Parathyroid adenoma (tissue), 2 donors: ENCODE results near the gene HIF3A.

ENCODE experiments used
- H2AFZ ChIP-seq: fragments of 300-600 bp; sonication (generic); one replicate; pipeline ENCODE4 v1.7.0; 2017; ENCODE audit warnings: antibody characterized with exemption, mild to moderate bottlenecking
- H3K27ac ChIP-seq: fragments of 300-600 bp; sonication (generic); one replicate; pipeline ENCODE4 v1.7.0; 2017
- H3K27me3 ChIP-seq: fragments of 300-600 bp; sonication (generic); one replicate; pipeline ENCODE4 v1.7.0; 2017; ENCODE audit warnings: low read length; ENCODE audit not compliant: control insufficient read depth, insufficient read depth
- H3K36me3 ChIP-seq: fragments of 300-600 bp; sonication (generic); one replicate; pipeline ENCODE4 v1.7.0; 2017; ENCODE audit warnings: low read length; ENCODE audit not compliant: control insufficient read depth, insufficient read depth
- H3K4me1 ChIP-seq: fragments of 300-600 bp; sonication (generic); one replicate; pipeline ENCODE4 v1.7.0; 2017; ENCODE audit warnings: control low read depth
- H3K4me2 ChIP-seq: fragments of 300-600 bp; sonication (generic); one replicate; pipeline ENCODE4 v1.7.0; 2017; ENCODE audit warnings: low read length
- H3K4me3 ChIP-seq: fragments of 300-600 bp; sonication (generic); one replicate; pipeline ENCODE4 v1.7.0; 2017; ENCODE audit warnings: low read depth, low read length
- H3K79me2 ChIP-seq: fragments of 300-600 bp; sonication (generic); one replicate; pipeline ENCODE4 v1.7.0; 2017; ENCODE audit warnings: control low read depth
- H3K9ac ChIP-seq: fragments of 300-600 bp; sonication (generic); one replicate; pipeline ENCODE4 v1.7.0; 2017; ENCODE audit warnings: mild to moderate bottlenecking
- H3K9me3 ChIP-seq: fragments of 300-600 bp; sonication (generic); one replicate; pipeline ENCODE4 v1.7.0; 2017; ENCODE audit warnings: low read length; ENCODE audit not compliant: control insufficient read depth
- TF ChIP-seq, protein P1 (sequence below): fragments of 300-600 bp; sonication (generic); IDR thresholded peaks from one replicate; pipeline ENCODE4 v1.7.0; 2017; ENCODE audit warnings: antibody characterized with exemption, mild to moderate bottlenecking
- donor health status: primary hyperparathyroidism.

Gene HIF3A

DNA sequence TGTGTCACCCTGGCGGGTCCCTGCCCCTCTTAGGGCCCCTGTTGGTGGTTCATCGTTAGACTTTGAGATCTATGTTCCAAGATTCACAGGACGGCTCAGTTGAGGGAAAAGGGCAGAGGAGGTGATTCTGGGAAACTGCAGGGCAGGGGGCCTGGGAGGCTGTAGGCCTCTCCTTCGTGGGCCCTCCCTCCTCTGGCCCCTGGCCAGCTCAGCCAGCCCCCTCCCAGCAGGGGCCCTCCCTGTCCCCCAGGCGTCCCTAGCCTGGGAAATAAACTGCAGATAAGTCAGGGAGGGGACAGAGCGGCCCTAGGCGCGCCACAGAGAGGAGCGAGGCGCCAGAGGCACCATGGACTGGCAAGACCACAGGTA, 6.5 kb downstream of the HIF3A start:
- TF ChIP-seq, protein P1, sequence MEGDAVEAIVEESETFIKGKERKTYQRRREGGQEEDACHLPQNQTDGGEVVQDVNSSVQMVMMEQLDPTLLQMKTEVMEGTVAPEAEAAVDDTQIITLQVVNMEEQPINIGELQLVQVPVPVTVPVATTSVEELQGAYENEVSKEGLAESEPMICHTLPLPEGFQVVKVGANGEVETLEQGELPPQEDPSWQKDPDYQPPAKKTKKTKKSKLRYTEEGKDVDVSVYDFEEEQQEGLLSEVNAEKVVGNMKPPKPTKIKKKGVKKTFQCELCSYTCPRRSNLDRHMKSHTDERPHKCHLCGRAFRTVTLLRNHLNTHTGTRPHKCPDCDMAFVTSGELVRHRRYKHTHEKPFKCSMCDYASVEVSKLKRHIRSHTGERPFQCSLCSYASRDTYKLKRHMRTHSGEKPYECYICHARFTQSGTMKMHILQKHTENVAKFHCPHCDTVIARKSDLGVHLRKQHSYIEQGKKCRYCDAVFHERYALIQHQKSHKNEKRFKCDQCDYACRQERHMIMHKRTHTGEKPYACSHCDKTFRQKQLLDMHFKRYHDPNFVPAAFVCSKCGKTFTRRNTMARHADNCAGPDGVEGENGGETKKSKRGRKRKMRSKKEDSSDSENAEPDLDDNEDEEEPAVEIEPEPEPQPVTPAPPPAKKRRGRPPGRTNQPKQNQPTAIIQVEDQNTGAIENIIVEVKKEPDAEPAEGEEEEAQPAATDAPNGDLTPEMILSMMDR = no peak
- H3K79me2 ChIP-seq = no peaks in the 10 kb centered on the region
- H3K36me3 ChIP-seq = no peaks in the 10 kb centered on the region
- H3K9me3 ChIP-seq = no peaks in the 10 kb centered on the region
- H3K27me3 ChIP-seq = no peaks in the 10 kb centered on the region
- H3K4me3 ChIP-seq = peak overlapping the region; percentile 19
- no peak overlapping the region for H3K9ac ChIP-seq
- H2AFZ ChIP-seq = peak overlapping the region; percentile 79
- peaks cover 14% of the 10 kb centered on the region for H3K4me1 ChIP-seq
- peak overlapping the region; percentile 41 for H3K4me2 ChIP-seq
- no peak overlapping the region for H3K27ac ChIP-seq

DNA sequence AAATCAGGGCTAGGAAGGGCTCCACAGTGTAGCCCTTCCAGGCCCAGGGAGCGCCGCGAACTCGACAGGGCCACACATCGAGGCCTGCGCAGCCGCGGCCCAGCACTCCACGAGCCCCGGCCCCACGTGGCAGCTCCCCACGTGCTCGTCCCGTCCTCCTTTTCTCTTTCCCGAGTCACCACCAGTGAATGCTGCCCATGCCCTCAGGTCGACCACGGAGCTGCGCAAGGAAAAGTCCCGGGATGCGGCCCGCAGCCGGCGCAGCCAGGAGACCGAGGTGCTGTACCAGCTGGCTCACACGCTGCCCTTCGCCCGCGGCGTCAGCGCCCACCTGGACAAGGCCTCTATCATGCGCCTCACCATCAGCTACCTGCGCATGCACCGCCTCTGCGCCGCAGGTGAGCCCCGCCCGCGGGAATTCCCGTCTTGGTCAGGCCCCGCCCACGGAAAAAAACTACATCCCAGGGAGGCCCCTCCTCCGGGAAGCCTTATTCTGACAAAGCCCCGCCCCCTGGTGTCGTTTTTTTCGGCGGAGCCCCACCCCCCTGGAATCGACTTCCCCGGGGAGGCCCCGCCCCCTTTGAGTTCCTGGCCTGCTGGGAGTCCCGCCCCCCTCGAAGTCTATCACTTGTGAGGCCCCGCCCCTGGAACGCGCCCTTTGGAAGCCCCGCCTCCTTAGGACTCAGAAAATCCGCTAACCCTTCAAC, 7.0 kb downstream of the HIF3A start:
- no peak overlapping the region for H3K9ac ChIP-seq

DNA sequence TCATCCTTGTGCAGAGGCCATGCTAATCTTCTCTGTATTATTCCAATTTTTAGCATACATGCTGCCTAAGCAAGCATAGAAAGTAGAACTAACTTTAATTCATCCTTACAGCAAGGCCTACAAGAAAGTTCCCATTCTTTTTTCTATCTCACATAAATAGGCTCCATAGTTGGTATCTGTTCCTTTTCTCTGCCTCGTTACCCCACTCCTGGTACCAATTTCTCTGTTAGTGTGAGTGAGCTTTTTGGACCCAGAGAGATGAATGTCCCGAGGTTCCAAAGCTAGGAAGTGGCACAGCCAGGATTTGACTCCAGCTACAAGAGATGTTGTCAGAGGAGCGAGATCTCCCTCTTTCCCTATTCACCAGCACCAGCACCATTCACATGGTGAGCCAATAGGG, 9.7 kb downstream of the HIF3A start:
- H2AFZ ChIP-seq = no peak overlapping the region
- H3K27ac ChIP-seq = no peak overlapping the region

More for the DNA sequence above, 7.0 kb downstream of the HIF3A start:
- H3K9me3 ChIP-seq = no peaks in the 10 kb centered on the region
- H3K27me3 ChIP-seq = no peaks in the 10 kb centered on the region
- peak overlapping the region; percentile 41 for H3K4me2 ChIP-seq
- H3K79me2 ChIP-seq = no peaks in the 10 kb centered on the region
- peak overlapping the region; percentile 79 for H2AFZ ChIP-seq
- peaks cover 9% of the 10 kb centered on the region for H3K4me1 ChIP-seq
- TF ChIP-seq, protein P1 = no peak
- no peaks in the 10 kb centered on the region for H3K36me3 ChIP-seq
- H3K4me3 ChIP-seq = peak overlapping the region; percentile 19
- no peak overlapping the region for H3K27ac ChIP-seq

DNA sequence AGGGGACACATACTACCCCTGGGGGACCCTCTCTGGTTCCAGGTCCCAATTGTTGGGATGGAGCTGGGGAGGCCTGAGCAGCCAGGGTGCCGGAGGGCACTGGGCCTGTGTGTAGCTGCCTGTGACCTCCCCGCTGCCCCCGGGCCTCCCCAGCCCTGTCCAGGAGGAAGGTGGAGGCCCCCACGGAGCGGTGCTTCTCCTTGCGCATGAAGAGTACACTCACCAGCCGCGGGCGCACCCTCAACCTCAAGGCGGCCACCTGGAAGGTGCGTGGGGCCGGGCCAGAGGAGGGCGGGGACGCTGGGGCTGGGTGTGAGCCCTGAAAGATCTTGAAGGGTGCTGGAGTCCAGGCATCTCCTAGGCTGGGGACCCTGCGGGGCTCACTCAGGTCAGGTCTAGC, 11.7 kb downstream of the HIF3A start:
- H3K4me3 ChIP-seq = no peak overlapping the region
- no peak overlapping the region for H3K27ac ChIP-seq
- no peak overlapping the region for H3K9ac ChIP-seq
- H3K36me3 ChIP-seq = no peaks in the 10 kb centered on the region
- H2AFZ ChIP-seq = no peak overlapping the region
- TF ChIP-seq, protein P1 = no peak
- no peaks in the 10 kb centered on the region for H3K79me2 ChIP-seq
- H3K4me2 ChIP-seq = no peak overlapping the region
- no peaks in the 10 kb centered on the region for H3K4me1 ChIP-seq
- H3K9me3 ChIP-seq = no peaks in the 10 kb centered on the region
- H3K27me3 ChIP-seq = no peaks in the 10 kb centered on the region

More for the DNA sequence above, 9.7 kb downstream of the HIF3A start:
- Histone ChIP-seq H3K9me3 (no peaks in the 10 kb centered on the region), H3K27me3 (no peaks in the 10 kb centered on the region), H3K4me1 (no peaks in the 10 kb centered on the region), H3K4me2 (no peak overlapping the region), H3K79me2 (no peaks in the 10 kb centered on the region), H3K9ac (no peak overlapping the region), H3K36me3 (no peaks in the 10 kb centered on the region), H3K4me3 (no peak overlapping the region)
- TF ChIP-seq, protein P1 = no peak

DNA sequence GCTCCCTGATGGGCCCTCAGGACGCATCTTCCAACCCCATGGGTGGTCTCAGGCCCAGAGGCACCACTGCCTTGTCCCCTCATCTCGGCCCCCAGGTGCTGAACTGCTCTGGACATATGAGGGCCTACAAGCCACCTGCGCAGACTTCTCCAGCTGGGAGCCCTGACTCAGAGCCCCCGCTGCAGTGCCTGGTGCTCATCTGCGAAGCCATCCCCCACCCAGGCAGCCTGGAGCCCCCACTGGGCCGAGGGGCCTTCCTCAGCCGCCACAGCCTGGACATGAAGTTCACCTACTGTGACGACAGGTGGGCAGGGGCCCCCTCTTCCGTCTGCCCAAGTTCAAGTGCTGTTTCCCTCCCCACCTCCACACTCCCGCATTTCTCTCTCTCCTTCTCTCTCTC, 12.2 kb downstream of the HIF3A start:
- H2AFZ ChIP-seq = no peak overlapping the region
- no peak overlapping the region for H3K27ac ChIP-seq
- H3K9ac ChIP-seq = no peak overlapping the region
- no peak overlapping the region for H3K4me3 ChIP-seq
- H3K4me2 ChIP-seq = no peak overlapping the region
- no peaks in the 10 kb centered on the region for H3K9me3 ChIP-seq
- H3K4me1 ChIP-seq = no peaks in the 10 kb centered on the region
- H3K79me2 ChIP-seq = no peaks in the 10 kb centered on the region
- no peaks in the 10 kb centered on the region for H3K27me3 ChIP-seq
- no peaks in the 10 kb centered on the region for H3K36me3 ChIP-seq
- TF ChIP-seq, protein P1 = no peak
